22Rv1 (cell line): ENCODE results near the gene ZBTB21.

Experiments used
- CTCF ChIP-seq: fragments of 450-650 bp; IDR thresholded peaks from 2 replicates; pipeline ENCODE4 v1.5.1; 2017; ENCODE audit warnings: mild to moderate bottlenecking
- ZFX ChIP-seq: fragments of 450-650 bp; IDR thresholded peaks from 2 replicates; pipeline ENCODE4 v1.6.1; 2017; ENCODE audit warnings: antibody characterized with exemption, borderline replicate concordance

- TF ChIP-seq CTCF (no peak), ZFX (no peak)
Observed at GRCh38 chr21:42026082-42026435, 15.9 kb upstream of the ZBTB21 start.
